H1 (cell line): ENCODE data around the gene PNLDC1. TPM values are rescaled to one million over a fixed set of nuclear protein-coding genes. Genes with fewer than 3 reads are reported as not detected.

ENCODE experiments used
- CTCF ChIA-PET: fragments of 300-600 bp; sonication (Branson Sonifier 250); formaldehyde crosslinking; loops from one replicate; lab custom pipeline; 2021; ENCODE audit not compliant: partially characterized antibody; lab: Charles Lee
- POLR2A ChIA-PET: fragments of 300-600 bp; sonication (Branson Sonifier 250); formaldehyde crosslinking; loops from one replicate; lab custom pipeline; 2021; ENCODE audit warnings: inconsistent platforms; ENCODE audit not compliant: partially characterized antibody; lab: Charles Lee
- DNase-seq, 2 experiments: peaks; one replicate each; pipeline versions ENCODE4 v3.0.0 to v3.0.0-alpha.2; 2010 to 2022; ENCODE audit warnings: low spot score in 2 of 2, low read depth in 1 of 2, mixed read lengths in 1 of 2
- FAIRE-seq: peaks from 2 replicates; lab custom pipeline; 2011; peaks lifted over from hg19 to GRCh38; lab: Jason Lieb, UNC
- H2AFZ ChIP-seq: 2 replicates; pipeline ENCODE4 v1.8.1; 2012; ENCODE audit warnings: low read length, inconsistent platforms
- H2AK5ac ChIP-seq: 2 replicates; pipeline ENCODE4 v1.6.1; 2013; ENCODE audit warnings: low read depth, low read length
- H2BK120ac ChIP-seq: replicated peaks from 2 replicates; pipeline ENCODE3; 2013; ENCODE audit warnings: low read depth, low read length, inconsistent platforms
- H2BK12ac ChIP-seq: 2 replicates; pipeline ENCODE4 v1.6.1; 2013; ENCODE audit warnings: low read depth, low read length
- H2BK15ac ChIP-seq: 2 replicates; pipeline ENCODE4 v1.6.1; 2013; ENCODE audit warnings: low read length
- H2BK20ac ChIP-seq: 2 replicates; pipeline ENCODE4 v1.6.1; 2013; ENCODE audit warnings: low read length
- H2BK5ac ChIP-seq: 2 replicates; pipeline ENCODE4 v1.6.1; 2013; ENCODE audit warnings: low read depth, low read length
- H3K14ac ChIP-seq: 2 replicates; pipeline ENCODE4 v1.6.1; 2013; ENCODE audit warnings: inconsistent platforms; ENCODE audit not compliant: insufficient read length
- H3K18ac ChIP-seq: 2 replicates; pipeline ENCODE4 v1.6.1; 2013; ENCODE audit warnings: low read length; ENCODE audit errors: extremely low read depth
- H3K23ac ChIP-seq: 2 replicates; pipeline ENCODE4 v1.6.1; 2013; ENCODE audit warnings: inconsistent platforms; ENCODE audit not compliant: insufficient read length
- H3K23me2 ChIP-seq: 2 replicates; pipeline ENCODE4 v1.6.1; 2013; ENCODE audit warnings: low read depth, low read length
- H3K27ac ChIP-seq: 2 replicates; pipeline ENCODE4 v1.6.1; 2011; ENCODE audit warnings: low read depth, low read length, inconsistent platforms
- H3K27me3 ChIP-seq, 4 experiments: replicated peaks in 1 of 4; 1 replicate in 1 of 4; 2 replicates in 3 of 4; pipeline versions ENCODE4 v1.6.1 to v1.8.1; 2011 to 2013; ENCODE audit warnings: low read length in 3 of 4, mild to moderate bottlenecking in 3 of 4, inconsistent platforms in 2 of 4, mixed read lengths in 2 of 4, moderate library complexity in 1 of 4; ENCODE audit not compliant: control insufficient read depth in 3 of 4, insufficient read depth in 3 of 4; ENCODE audit errors: extremely low read depth in 1 of 4
- H3K36me3 ChIP-seq, 4 experiments: 2 replicates each; pipeline versions ENCODE4 v1.6.1 to v1.8.1; 2011 to 2013; ENCODE audit warnings: mild to moderate bottlenecking in 4 of 4, low read length in 3 of 4, moderate library complexity in 2 of 4, control low read depth in 1 of 4, inconsistent platforms in 1 of 4; ENCODE audit not compliant: insufficient read depth in 4 of 4, control insufficient read depth in 2 of 4
- H3K4ac ChIP-seq: replicated peaks from 2 replicates; pipeline ENCODE3; 2013; ENCODE audit warnings: low read length, low read depth, mixed read lengths, inconsistent platforms; ENCODE audit not compliant: insufficient read length
- H3K4me1 ChIP-seq, 4 experiments: replicated peaks in 1 of 4; 1 replicate in 1 of 4; 2 replicates in 3 of 4; pipeline versions ENCODE4 v1.6.1 to v1.8.1; 2011 to 2013; ENCODE audit warnings: low read length in 3 of 4, inconsistent platforms in 2 of 4, mixed read lengths in 1 of 4; ENCODE audit not compliant: insufficient read depth in 4 of 4, control insufficient read depth in 3 of 4
- H3K4me2 ChIP-seq, 2 experiments: 2 replicates each; pipeline versions ENCODE4 v1.6.1 to v1.8.1; 2011 to 2013; ENCODE audit warnings: low read depth in 2 of 2, low read length in 2 of 2, control low read depth in 1 of 2, inconsistent platforms in 1 of 2, mild to moderate bottlenecking in 1 of 2; ENCODE audit not compliant: insufficient read depth in 1 of 2
- H3K4me3 ChIP-seq, 4 experiments: fragments of 200-600, 300-600 bp in 1 of 4; sonication (generic), shearing (Covaris generic), sonication (Bioruptor Twin) in 1 of 4; 2 replicates each; pipeline versions ENCODE4 v1.5.1 to v1.8.1; 2011 to 2016; ENCODE audit warnings: low read length in 4 of 4, low read depth in 3 of 4, control low read depth in 2 of 4, inconsistent platforms in 2 of 4, mild to moderate bottlenecking in 2 of 4, mixed read lengths in 1 of 4, moderate library complexity in 1 of 4; ENCODE audit not compliant: insufficient read depth in 2 of 4; ENCODE audit errors: extremely low read depth in 1 of 4
- H3K56ac ChIP-seq: replicated peaks from 2 replicates; pipeline ENCODE3; 2013; ENCODE audit warnings: low read depth, mild to moderate bottlenecking, mixed read lengths, low read length, inconsistent platforms; ENCODE audit not compliant: insufficient read length
- H3K79me1 ChIP-seq: 2 replicates; pipeline ENCODE4 v1.6.1; 2013; ENCODE audit warnings: low read depth, low read length, control low read depth
- H3K79me2 ChIP-seq, 2 experiments: 2 replicates each; pipeline versions ENCODE4 v1.6.1 to v1.8.1; 2012 to 2013; ENCODE audit warnings: low read length in 2 of 2, mild to moderate bottlenecking in 2 of 2, inconsistent platforms in 1 of 2; ENCODE audit not compliant: insufficient read depth in 2 of 2, control insufficient read depth in 1 of 2
- H3K9ac ChIP-seq, 4 experiments: replicated peaks in 1 of 4; 1 replicate in 1 of 4; 2 replicates in 3 of 4; pipeline versions ENCODE4 v1.6.1 to v1.8.1; 2011 to 2013; ENCODE audit warnings: low read depth in 3 of 4, low read length in 3 of 4, control low read depth in 2 of 4, mild to moderate bottlenecking in 2 of 4, moderate library complexity in 2 of 4, inconsistent platforms in 1 of 4; ENCODE audit errors: extremely low read depth in 1 of 4
- H3K9me3 ChIP-seq, 2 experiments: 2 replicates each; pipeline versions ENCODE4 v1.6.1 to v1.8.1; 2012 to 2013; ENCODE audit warnings: mild to moderate bottlenecking in 2 of 2, moderate library complexity in 2 of 2, control low read depth in 1 of 2, inconsistent platforms in 1 of 2, low read depth in 1 of 2, low read length in 1 of 2, mixed read lengths in 1 of 2; ENCODE audit not compliant: insufficient read depth in 2 of 2
- H4K20me1 ChIP-seq, 2 experiments: replicated peaks in 1 of 2; 2 replicates each; pipeline versions ENCODE3 to v1.8.1; 2011 to 2013; ENCODE audit warnings: inconsistent platforms in 2 of 2, low read length in 2 of 2, mild to moderate bottlenecking in 1 of 2; ENCODE audit not compliant: insufficient read depth in 2 of 2, control insufficient read depth in 1 of 2
- H4K5ac ChIP-seq: 2 replicates; pipeline ENCODE4 v1.6.1; 2013; ENCODE audit warnings: low read length, low read depth, mixed read lengths, inconsistent platforms; ENCODE audit not compliant: insufficient read length
- H4K8ac ChIP-seq: 2 replicates; pipeline ENCODE4 v1.8.0; 2013; ENCODE audit warnings: mild to moderate bottlenecking, moderate library complexity, low read length, inconsistent platforms; ENCODE audit not compliant: insufficient read depth; ENCODE audit errors: extremely low read depth
- H4K91ac ChIP-seq: replicated peaks from 2 replicates; pipeline ENCODE3; 2013; ENCODE audit warnings: low read length, mixed read lengths, inconsistent platforms; ENCODE audit not compliant: insufficient read length
- BRCA1 ChIP-seq: IDR thresholded peaks from 2 replicates; pipeline ENCODE4 v1.6.1; 2012; ENCODE audit warnings: low read depth, low read length, improper control_type of control experiment
- CEBPB ChIP-seq: IDR thresholded peaks from 2 replicates; pipeline ENCODE4 v1.6.1; 2012; ENCODE audit warnings: low read depth, low read length
- GABPA ChIP-seq: IDR thresholded peaks from 2 replicates; pipeline ENCODE4 v1.6.1; 2011; ENCODE audit warnings: mild to moderate bottlenecking, low read length, moderate library complexity, borderline replicate concordance; ENCODE audit not compliant: insufficient read depth
- GTF2F1 ChIP-seq: IDR thresholded peaks from 2 replicates; pipeline ENCODE4 v1.6.1; 2012; ENCODE audit warnings: low read depth, low read length, improper control_type of control experiment, borderline replicate concordance
- HDAC6 ChIP-seq: IDR thresholded peaks from one replicate; pipeline ENCODE4 v1.7.1; 2012; ENCODE audit warnings: low read depth, mild to moderate bottlenecking, inconsistent platforms, low read length, moderate library complexity
- JUND ChIP-seq: IDR thresholded peaks from 2 replicates; pipeline ENCODE4 v1.6.1; 2011; ENCODE audit warnings: mild to moderate bottlenecking, improper control_type of control experiment, low read length
- MAFK ChIP-seq: IDR thresholded peaks from 2 replicates; pipeline ENCODE4 v1.6.1; 2012; ENCODE audit warnings: low read depth, mild to moderate bottlenecking, improper control_type of control experiment, low read length
- NRF1 ChIP-seq: IDR thresholded peaks from 2 replicates; pipeline ENCODE4 v1.6.1; 2011; ENCODE audit warnings: mild to moderate bottlenecking, low read depth, low read length, improper control_type of control experiment
- ZNF274 ChIP-seq: IDR thresholded peaks from 2 replicates; pipeline ENCODE4 v1.7.0; 2012; ENCODE audit warnings: low read length, borderline replicate concordance; ENCODE audit errors: extremely low read depth
- WGBS, 2 experiments: shearing (Covaris generic) in 1 of 2; methylation state at CpG; one replicate each; pipeline versions ENCODE4 v1.1.6 to v1.1.7; 2013 to 2015; ENCODE audit warnings: low lambda C conversion rate in 2 of 2, mixed read lengths in 2 of 2, inconsistent platforms in 1 of 2, low coverage in 1 of 2, missing lambda C conversion rate in 1 of 2; ENCODE audit not compliant: insufficient replicate concordance in 2 of 2, insufficient coverage in 1 of 2, insufficient read length in 1 of 2; ENCODE audit errors: extremely low coverage in 1 of 2, missing lambda C conversion rate in 1 of 2; 5-methylcytosine and 5-hydroxymethylcytosine counted together
- polyA plus RNA-seq, 7 experiments: library from polyadenylated mRNA; depleted of rRNA in 3 of 7; stranded (reverse) in 5 of 7; unstranded in 2 of 7; fragments of >200 nt in 5 of 7; fragments of 200-250 nt in 2 of 7; gene quantifications; 1 replicate in 5 of 7; 2 replicates in 1 of 7; 4 replicates in 1 of 7; pipeline versions ENCODE4 v1.2.1 to v1.2.3, GENCODE V29; 2011 to 2013; ENCODE audit warnings: missing spikeins in 2 of 7, mixed read lengths in 2 of 7
- total RNA-seq: library from RNA; stranded (reverse); fragmentation: NEBNext Ultra II Directional; extraction: Animal tissue kit (Norgen Biotek cat#: 25700); gene quantifications from 2 replicates; pipeline ENCODE4 v1.2.1, GENCODE V29; 2021
- TF ChIP-seq, protein P1 (sequence below): IDR thresholded peaks from 2 replicates; pipeline ENCODE4 v1.6.1; 2011; ENCODE audit warnings: low read length, improper control_type of control experiment
- TF ChIP-seq, protein P2 (sequence below): IDR thresholded peaks from 2 replicates; pipeline ENCODE4 v1.6.1; 2012; ENCODE audit warnings: inconsistent platforms

The PNLDC1 gene
- total and polyA plus RNA-seq, 2 of the 8 experiments (the other 6 are each of a cell fraction or from before 2014, with no cell fraction given), result 0.15 to 0.34 TPM

DNA sequence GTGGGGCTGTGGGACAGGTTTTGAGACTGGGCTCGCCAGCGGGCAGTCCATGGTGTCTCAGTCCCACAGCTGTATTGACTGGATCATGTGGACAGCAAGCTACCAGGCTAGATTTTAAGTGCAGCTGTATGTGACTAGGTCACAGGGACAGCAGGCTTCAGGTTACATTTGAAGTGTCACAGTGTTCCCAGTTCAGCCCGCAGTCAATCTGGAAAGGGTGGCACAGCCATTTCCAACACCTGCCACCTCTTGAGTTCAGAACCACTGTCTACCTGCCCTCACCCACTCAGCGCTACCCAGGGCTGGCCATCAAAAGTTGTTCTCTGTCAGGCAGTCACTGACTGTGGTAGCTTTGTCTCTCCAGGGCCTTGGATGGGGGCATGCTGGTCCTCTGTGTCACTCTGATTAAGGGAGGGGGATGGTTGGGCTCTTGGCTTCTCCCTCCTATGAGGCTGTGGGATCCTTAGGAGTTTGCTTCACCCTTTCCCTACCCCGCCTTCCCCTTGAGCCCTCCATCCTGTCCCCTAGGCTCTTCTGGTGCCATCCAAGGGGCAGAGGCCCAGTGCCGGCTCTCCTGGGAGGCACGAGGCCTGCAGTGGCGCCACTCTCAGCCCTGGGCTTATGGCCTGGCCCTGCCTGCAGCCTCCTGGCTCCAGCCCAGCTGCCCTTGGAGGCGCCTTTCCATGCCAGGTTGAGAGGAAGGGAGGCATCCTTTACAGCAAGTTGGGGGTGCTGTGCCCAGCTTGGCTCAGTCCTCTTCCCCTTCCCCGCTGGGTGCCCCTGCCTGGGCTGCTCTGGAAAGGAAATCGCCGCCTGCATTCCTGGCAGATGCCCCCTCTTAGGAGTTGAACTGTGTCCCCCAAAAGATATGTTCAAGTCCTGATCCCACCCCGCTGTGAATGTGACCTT, 44.9 kb downstream of the PNLDC1 start:
- CTCF ChIA-PET, result interaction anchor here (0.6 to 2.5 kb wide), 5 partner anchors 9 to 124 kb away, joined by 3 to 9 read pairs (median 4); no protein-coding TSS in a partner anchor
- TF ChIP-seq GTF2F1, result no peak
- no peak for TF ChIP-seq JUND
- TF ChIP-seq CEBPB, result no peak
- TF ChIP-seq NRF1, result no peak
- TF ChIP-seq, protein P1, sequence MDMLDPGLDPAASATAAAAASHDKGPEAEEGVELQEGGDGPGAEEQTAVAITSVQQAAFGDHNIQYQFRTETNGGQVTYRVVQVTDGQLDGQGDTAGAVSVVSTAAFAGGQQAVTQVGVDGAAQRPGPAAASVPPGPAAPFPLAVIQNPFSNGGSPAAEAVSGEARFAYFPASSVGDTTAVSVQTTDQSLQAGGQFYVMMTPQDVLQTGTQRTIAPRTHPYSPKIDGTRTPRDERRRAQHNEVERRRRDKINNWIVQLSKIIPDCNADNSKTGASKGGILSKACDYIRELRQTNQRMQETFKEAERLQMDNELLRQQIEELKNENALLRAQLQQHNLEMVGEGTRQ, result no peak
- TF ChIP-seq HDAC6, result no peak
- no peak for TF ChIP-seq MAFK
- TF ChIP-seq GABPA, result no peak
- TF ChIP-seq, protein P2, sequence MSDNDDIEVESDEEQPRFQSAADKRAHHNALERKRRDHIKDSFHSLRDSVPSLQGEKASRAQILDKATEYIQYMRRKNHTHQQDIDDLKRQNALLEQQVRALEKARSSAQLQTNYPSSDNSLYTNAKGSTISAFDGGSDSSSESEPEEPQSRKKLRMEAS, result no peak
- no peak for TF ChIP-seq ZNF274
- no peak for TF ChIP-seq BRCA1

More for the DNA sequence above, 44.9 kb downstream of the PNLDC1 start:
- H3K4me1 ChIP-seq, result no peaks in the 10 kb centered on the region; a peak in 1 of 7 replicates
- no peak overlapping the region; the same call in 1 of the 2 replicates for H3K18ac ChIP-seq
- H4K20me1 ChIP-seq, result no peaks in the 10 kb centered on the region
- no peak overlapping the region for H3K27ac ChIP-seq
- no peak overlapping the region for H2BK120ac ChIP-seq
- H3K4me3 ChIP-seq, result no peak overlapping the region
- H3K79me2 ChIP-seq, result no peaks in the 10 kb centered on the region
- no peak overlapping the region for H3K56ac ChIP-seq
- H3K79me1 ChIP-seq, result no peaks in the 10 kb centered on the region
- WGBS, 2 experiments, result 77% methylated on average over 13 of the region's 13 CpGs; no CpG with 5 or more reads in 1 of the 2 experiments
- H3K23ac ChIP-seq, result no peak overlapping the region
- no peak overlapping the region for H4K91ac ChIP-seq
- FAIRE-seq (no peak), DNase-seq (no peak)
- H3K9ac ChIP-seq, result no peak overlapping the region
- no peaks in the 10 kb centered on the region for H3K36me3 ChIP-seq
- H2BK20ac ChIP-seq, result no peak overlapping the region
- POLR2A ChIA-PET, result interaction anchor here (1.3 kb wide), 1 partner anchor 31 kb away, joined by 3 read pairs; no protein-coding TSS in a partner anchor
- H4K5ac ChIP-seq, result no peak overlapping the region
- H3K27me3 ChIP-seq, result no peaks in the 10 kb centered on the region
- peak overlapping the region; percentile 5 for H3K4ac ChIP-seq
- peaks cover 9% of the 10 kb centered on the region in 2 experiments; a peak in 2 of 4 replicates for H3K9me3 ChIP-seq
- H2BK5ac ChIP-seq, result no peak overlapping the region
- no peaks in the 10 kb centered on the region for H3K23me2 ChIP-seq
- no peak overlapping the region for H4K8ac ChIP-seq
- no peak overlapping the region for H2BK15ac ChIP-seq
- no peak overlapping the region for H2AK5ac ChIP-seq
- no peak overlapping the region for H3K14ac ChIP-seq
- no peak overlapping the region for H3K4me2 ChIP-seq
- no peak overlapping the region for H2BK12ac ChIP-seq
- H2AFZ ChIP-seq, result 0 out of 2 replicates have a peak overlapping the region, but pooled peaks have one; percentile 22
